ENCODE results near the gene KIF25.

Gene KIF25

GRCh38 chr6:168050881-168051586 lies 53.6 kb downstream of the KIF25 start:
- no peak for DNase-seq (ENCODE audit: low spot score)

- no peak for DNase-seq (ENCODE audit: low spot score)
These were observed 54.2 kb downstream of the KIF25 start for GRCh38 chr6:168051648-168052047.

- no peak for DNase-seq (ENCODE audit: low spot score)
These were observed 54.9 kb downstream of the KIF25 start for GRCh38 chr6:168052291-168052891.

GRCh38 chr6:168053086-168053956 lies 55.9 kb downstream of the KIF25 start:
- no peak for DNase-seq (ENCODE audit: low spot score)

- no peak for DNase-seq (ENCODE audit: low spot score)
These were observed 56.5 kb downstream of the KIF25 start for GRCh38 chr6:168053957-168054471.

GRCh38 chr6:168054765-168055560 lies 57.5 kb downstream of the KIF25 start:
- DNase-seq (ENCODE audit: low spot score): no peak

GRCh38 chr6:168055696-168056489 lies 58.4 kb downstream of the KIF25 start:
- no peak for DNase-seq (ENCODE audit: low spot score)

- DNase-seq (ENCODE audit: low spot score): no peak
These were observed 59.5 kb downstream of the KIF25 start for GRCh38 chr6:168056892-168057527.

GRCh38 chr6:168057836-168058235 lies 60.4 kb downstream of the KIF25 start:
- DNase-seq (ENCODE audit: low spot score): no peak

- DNase-seq (ENCODE audit: low spot score): no peak
These were observed 61.5 kb downstream of the KIF25 start for GRCh38 chr6:168058691-168059551.

GRCh38 chr6:168060521-168060931 lies 63.1 kb downstream of the KIF25 start:
- no peak for DNase-seq (ENCODE audit: low spot score)

GRCh38 chr6:168061269-168062210 lies 64.1 kb downstream of the KIF25 start:
- no peak for DNase-seq (ENCODE audit: low spot score)

GRCh38 chr6:168062346-168063289 lies 65.1 kb downstream of the KIF25 start:
- no peak for DNase-seq (ENCODE audit: low spot score)

GRCh38 chr6:168063431-168063830 lies 66.0 kb downstream of the KIF25 start:
- no peak for DNase-seq (ENCODE audit: low spot score)

GRCh38 chr6:168064226-168064807 lies 66.8 kb downstream of the KIF25 start:
- DNase-seq (ENCODE audit: low spot score): no peak

GRCh38 chr6:168067081-168067759 lies 69.7 kb downstream of the KIF25 start:
- no peak for DNase-seq (ENCODE audit: low spot score)
